Astrocyte of the cerebellum (primary cell): ENCODE measurements around the gene VDAC1.

Experiments used
- DNase-seq: peaks from one replicate; pipeline ENCODE4 v3.0.0-alpha.2; 2011; ENCODE audit warnings: low read depth
- H3K4me3 ChIP-seq: 2 replicates; pipeline ENCODE4 v1.5.1; 2011; ENCODE audit warnings: mild to moderate bottlenecking, low read depth, low read length, moderate library complexity
- CTCF ChIP-seq: IDR thresholded peaks from 2 replicates; pipeline ENCODE4 v1.5.1; 2012; ENCODE audit warnings: low read length, low read depth, moderate library complexity, mild to moderate bottlenecking; ENCODE audit errors: missing control alignments
- in situ Hi-C: cut with HindIII; loops from 2 replicates; pipeline ENCODE4 v1.10.0; 2017; ENCODE audit warnings: low sequenced_read_pairs

The VDAC1 gene

GRCh38 chr5:134046801-134047686 is 42.3 kb upstream of the VDAC1 start:
- TF ChIP-seq CTCF, result no peak
- no peak for DNase-seq
- in situ Hi-C loops, result loop anchor here (5.0 kb wide), 1 partner anchor 100 kb away; no protein-coding TSS in a partner anchor
- H3K4me3 ChIP-seq, result no peak overlapping the region

GRCh38 chr5:134046330-134046729 is 41.6 kb upstream of the VDAC1 start:
- no peak for TF ChIP-seq CTCF
- no peak for DNase-seq
- in situ Hi-C loops, result loop anchor here (5.0 kb wide), 1 partner anchor 101 kb away; no protein-coding TSS in a partner anchor
- H3K4me3 ChIP-seq, result no peak overlapping the region

- in situ Hi-C loops, result no loop called here
Measured at GRCh38 chr5:134043793-134044792, 39.3 kb upstream of the VDAC1 start.

GRCh38 chr5:134041570-134042411 is 37.0 kb upstream of the VDAC1 start:
- in situ Hi-C loops, result no loop called here
- no peak overlapping the region for H3K4me3 ChIP-seq
- DNase-seq, result no peak
- no peak for TF ChIP-seq CTCF

More at GRCh38 chr5:134043793-134044792, 39.3 kb upstream of the VDAC1 start:
- no peak overlapping the region for H3K4me3 ChIP-seq
- DNase-seq, result no peak
- TF ChIP-seq CTCF, result no peak

GRCh38 chr5:134038138-134038537 is 33.4 kb upstream of the VDAC1 start:
- H3K4me3 ChIP-seq, result no peak overlapping the region
- DNase-seq, result no peak
- in situ Hi-C loops, result no loop called here
- TF ChIP-seq CTCF, result no peak

GRCh38 chr5:134037160-134037559 is 32.4 kb upstream of the VDAC1 start:
- no peak for TF ChIP-seq CTCF
- DNase-seq, result no peak
- in situ Hi-C loops, result no loop called here
- no peak overlapping the region for H3K4me3 ChIP-seq
